Cardiac septum (tissue), 1 donor: ENCODE measurements around the gene CMTM7. TPM values are rescaled to one million over a fixed set of nuclear protein-coding genes. Genes with fewer than 3 reads are reported as not detected.
"Not testable (repeated sequence)": the region's sequence is repeated elsewhere in the genome, so short reads cannot be mapped to it uniquely, and the experiment has no call there.

Source experiments
- DNase-seq: peaks from one replicate; pipeline ENCODE4 v3.0.0-alpha.2; 2020; ENCODE audit warnings: low spot score
- intact Hi-C: fragments of 100-400 bp; cut with DNase I; formaldehyde crosslinking; loops from one replicate; pipeline ENCODE4 v1.14.0; 2022
- total RNA-seq: library from RNA; stranded (reverse); fragmentation: NEBNext Ultra II Directional; extraction: Animal tissue kit (Norgen Biotek cat#: 25700); gene quantifications from one replicate; pipeline ENCODE4 v1.2.1, GENCODE V29; 2021
- donor health status: DM: no; HTN: no; CAD: no.

The CMTM7 gene
- total RNA-seq, 1 donor from 2014 or later = 4.0 TPM

DNA sequence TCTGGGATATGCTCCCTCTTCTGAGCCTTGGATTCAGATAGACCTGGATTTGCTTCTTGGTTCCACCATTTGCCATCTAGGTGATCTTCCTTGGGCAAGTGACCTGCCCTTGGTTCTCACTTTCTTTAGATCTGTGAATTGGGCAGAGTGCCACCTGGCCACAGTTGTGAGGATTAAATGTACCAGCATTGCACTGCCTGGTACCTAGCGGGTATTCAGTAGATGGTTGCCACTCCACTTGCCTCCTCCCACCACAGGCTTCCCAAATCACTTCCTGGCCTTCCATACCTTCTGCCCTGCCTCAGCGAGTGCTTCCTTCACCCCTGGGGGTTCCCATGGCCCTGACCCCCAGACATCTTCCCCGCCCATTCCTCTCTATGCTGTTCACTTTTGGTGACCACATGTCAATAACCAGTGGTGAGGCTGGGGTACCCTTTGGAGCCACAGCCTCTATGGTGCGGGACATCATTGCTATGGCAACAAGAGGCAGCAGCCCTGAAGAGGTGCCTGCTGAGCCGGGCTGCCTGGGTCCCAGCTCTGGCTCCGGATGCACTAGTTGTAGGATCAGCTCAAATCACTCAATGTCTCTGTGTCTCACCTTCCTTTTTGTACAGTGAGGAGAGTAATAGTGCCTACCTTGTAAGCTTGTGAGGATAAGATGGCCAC is 40.5 kb downstream of the CMTM7 start:
- no peak for DNase-seq
- intact Hi-C loops = no loop called here

- no peak for DNase-seq
- intact Hi-C loops = no loop called here
Observed at GRCh38 chr3:32432711-32433530, 41.3 kb downstream of the CMTM7 start.

- intact Hi-C loops = no loop called here
- no peak for DNase-seq
Observed at GRCh38 chr3:32434206-32434605, 42.6 kb downstream of the CMTM7 start.

- intact Hi-C loops = no loop called here
- no peak for DNase-seq
Observed at GRCh38 chr3:32435911-32436815, 44.5 kb downstream of the CMTM7 start.

DNA sequence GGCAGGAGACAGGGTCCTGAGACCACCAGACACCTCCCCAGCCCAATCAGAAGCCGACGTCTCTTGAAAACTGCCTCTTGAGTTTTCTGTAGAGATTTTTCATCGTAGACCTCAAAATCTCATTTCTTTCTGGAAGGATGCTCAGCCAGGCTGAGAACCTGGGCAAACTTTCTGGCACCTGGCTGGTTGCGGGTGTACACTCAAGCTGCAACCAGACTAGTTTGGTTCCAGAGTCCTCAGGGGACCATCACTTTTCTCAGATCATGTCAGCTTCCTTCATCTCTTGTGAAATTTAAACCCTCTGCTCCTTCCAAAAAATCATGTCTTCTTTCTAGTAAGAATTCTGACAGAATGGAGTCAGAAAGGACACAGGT is 45.1 kb downstream of the CMTM7 start:
- DNase-seq = no peak
- intact Hi-C loops = no loop called here

GRCh38 chr3:32437896-32438295 is 46.2 kb downstream of the CMTM7 start:
- intact Hi-C loops = no loop called here
- no peak for DNase-seq

GRCh38 chr3:32438596-32439344 is 47.1 kb downstream of the CMTM7 start:
- DNase-seq = no peak
- intact Hi-C loops = no loop called here

DNA sequence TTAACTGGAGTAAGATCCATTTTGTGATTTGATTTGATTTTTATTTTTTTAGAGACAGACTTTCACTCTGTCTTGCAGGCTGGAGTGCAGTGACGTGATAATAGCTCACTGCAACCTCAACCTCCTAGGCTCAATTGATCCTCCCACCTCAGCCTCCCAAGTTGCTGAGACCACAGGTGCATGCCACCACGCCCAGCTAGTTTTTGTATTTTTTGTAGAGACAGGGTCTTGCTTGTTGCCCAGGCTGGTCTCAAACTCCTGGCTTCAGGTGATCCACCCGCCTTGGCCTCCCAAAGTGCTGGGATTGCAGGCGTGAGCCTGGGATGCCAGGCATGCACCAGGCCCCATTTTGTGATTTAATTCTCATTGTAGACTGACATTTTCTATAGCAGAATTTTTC is 47.8 kb downstream of the CMTM7 start:
- intact Hi-C loops = not testable (repeated sequence)

DNA sequence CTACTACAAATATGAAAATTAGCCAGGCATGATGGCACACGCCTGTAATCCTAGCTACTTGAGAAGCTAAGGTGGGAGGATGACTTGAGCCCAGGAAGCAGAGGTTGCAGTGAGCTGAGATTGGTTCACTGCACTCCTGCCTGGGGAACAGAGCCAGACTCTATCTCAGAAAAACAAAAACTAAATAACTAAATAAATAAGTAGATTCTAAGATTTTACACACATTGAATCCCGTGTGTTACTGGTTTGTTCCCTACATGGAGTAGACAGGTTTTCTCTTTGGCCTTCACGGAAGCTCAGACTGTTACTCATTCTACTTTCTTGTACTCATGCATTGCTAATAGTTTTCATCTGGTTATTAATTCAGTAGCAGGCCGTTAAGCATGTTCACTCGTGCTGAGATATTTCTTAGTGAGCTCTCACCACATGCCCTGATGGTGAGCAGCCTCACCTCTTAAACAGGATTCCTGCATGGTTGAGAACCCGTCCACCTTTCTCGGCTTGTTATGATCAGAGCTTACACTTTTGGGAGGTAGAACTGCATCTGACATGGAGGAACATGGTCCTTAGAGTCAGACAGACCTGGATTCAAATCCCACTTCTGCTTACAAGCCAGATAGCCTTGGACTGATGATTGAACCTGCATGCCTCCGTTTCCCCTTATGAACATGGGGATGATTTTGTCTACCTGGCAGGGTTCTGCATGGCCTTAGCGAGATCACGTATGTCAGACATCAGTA is 49.1 kb downstream of the CMTM7 start:
- intact Hi-C loops = no loop called here
- DNase-seq = no peak

More for the DNA sequence above, 47.8 kb downstream of the CMTM7 start:
- not testable (repeated sequence) for DNase-seq

GRCh38 chr3:32442766-32443165 is 51.1 kb downstream of the CMTM7 start:
- intact Hi-C loops = no loop called here
- DNase-seq = no peak

DNA sequence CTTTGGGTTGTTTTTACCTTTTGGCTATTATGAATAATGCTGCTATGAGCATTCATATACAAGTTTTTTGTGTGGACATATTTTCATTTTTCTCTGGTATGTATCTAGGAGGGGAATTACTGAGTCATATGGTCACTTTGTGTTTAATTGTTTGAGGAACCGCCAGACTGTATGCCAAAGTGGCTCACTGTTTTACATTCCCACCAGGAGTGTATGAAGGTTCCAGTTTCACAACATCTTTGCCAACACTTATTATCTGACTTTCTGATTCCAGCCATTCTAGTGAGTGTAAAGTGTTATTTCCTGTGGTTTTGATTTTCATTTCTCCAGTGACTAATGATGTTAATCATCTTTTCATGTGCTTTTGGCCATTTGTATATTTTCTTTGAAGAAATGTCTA is 51.8 kb downstream of the CMTM7 start:
- no peak for DNase-seq
- intact Hi-C loops = no loop called here

DNA sequence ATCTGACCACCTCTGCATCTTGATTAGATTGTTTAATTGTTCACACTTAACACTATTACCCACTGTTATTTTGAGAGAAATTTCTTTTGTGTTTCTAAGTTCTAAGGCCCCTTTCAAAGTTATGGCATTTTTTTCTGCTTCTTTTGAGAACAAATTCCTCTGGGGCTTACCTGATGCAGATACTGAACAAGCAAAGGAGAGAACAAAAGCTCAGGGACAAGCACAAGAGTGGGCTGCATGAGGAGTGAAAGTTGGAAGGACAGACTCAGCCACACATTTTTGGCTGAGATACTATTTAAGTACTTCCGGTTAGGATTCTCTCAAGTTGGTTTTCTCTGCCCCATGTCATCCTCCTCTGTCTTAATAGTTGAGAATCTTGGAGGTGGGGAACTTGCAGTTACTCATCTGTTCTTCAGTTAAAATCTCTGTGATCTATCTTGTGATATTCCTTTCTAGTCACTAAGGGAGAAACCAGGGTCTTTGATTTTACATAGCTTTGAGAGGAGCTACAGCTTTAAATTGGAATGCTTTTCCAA is 56.3 kb downstream of the CMTM7 start:
- no peak for DNase-seq
- intact Hi-C loops = no loop called here

DNA sequence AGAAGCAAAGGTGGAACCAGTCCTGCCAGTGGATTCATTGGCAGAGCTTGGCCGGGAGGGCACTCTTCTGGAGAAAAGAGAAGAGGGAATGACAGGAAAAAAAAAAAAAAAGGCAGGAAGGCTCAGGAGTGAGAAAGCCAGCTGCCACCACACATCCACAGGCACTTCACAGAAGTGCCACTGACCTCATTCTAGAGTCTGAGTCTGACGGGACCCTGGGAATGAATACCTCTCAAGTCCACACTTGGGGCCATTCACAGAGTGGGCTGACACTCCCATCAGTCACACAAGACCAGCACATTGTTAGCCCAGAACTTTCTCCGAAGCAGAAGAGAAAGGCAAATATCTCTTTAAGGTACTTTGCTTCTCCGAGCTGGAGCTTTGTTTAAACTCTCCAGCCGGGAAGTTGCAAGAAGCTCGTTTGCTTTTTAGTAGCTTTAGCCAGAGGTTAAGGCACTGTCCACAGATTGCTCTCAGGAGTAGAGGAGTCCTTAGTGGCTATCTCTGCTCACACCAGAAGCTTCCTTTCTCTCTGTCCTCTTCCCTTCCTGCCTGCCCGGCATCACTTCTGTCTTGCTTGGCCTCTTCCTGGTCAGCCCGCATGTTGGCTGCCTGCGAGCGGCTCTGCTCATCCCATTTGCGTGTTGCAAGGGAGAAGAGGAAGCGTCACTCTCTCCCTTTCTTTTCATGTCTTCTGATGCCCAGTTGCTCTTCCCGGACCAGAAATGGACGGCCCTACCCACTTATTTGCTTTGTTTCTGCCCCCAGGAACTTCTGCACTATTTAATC is 57.2 kb downstream of the CMTM7 start:
- DNase-seq = peak; percentile 78
- intact Hi-C loops = no loop called here

DNA sequence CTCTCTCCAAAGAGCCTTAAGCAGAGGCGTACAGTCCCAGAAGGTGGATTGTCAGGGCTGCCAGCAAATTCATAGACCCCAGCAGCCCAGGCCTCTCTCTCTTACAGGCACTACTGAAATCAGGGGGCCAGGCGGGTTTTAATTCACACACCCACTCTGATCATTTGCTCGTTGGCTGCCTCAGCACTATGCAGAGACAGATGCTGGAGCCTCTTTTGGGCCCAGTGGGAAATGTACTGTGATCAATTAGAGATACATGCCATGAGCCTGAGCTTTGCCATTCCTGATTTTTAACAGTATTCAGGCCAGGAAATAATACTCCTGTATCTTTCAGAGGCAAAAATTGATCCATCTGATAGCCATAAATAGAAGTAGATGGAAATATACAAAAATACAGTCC is 58.0 kb downstream of the CMTM7 start:
- peak; percentile 17 for DNase-seq
- intact Hi-C loops = no loop called here

DNA sequence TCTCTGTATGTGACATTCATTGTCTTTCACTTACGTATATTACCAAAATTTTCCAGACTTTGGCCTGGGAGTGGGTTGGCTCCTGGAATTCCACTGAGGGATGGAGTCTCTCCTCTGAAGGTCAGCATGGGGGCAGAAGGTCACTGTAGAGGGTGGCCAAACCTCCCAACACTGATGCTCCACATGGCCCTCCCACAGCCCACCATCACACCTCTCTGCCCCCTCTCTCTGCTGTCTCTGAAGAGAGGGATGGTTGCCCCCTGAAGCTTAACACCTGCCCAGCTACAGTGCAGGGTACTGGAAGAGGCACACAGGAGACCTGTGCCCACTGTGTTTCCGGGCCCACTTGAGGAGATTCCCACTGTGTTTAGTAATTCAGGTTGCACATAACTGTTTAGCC is 58.8 kb downstream of the CMTM7 start:
- intact Hi-C loops = no loop called here
- no peak for DNase-seq

- DNase-seq = no peak
- intact Hi-C loops = no loop called here
Observed at GRCh38 chr3:32450992-32451659, 59.5 kb downstream of the CMTM7 start.

- intact Hi-C loops = no loop called here
- no peak for DNase-seq
Observed at GRCh38 chr3:32452009-32452408, 60.4 kb downstream of the CMTM7 start.
